22Rv1 (cell line): ENCODE measurements around the gene CDH8.
"Not testable (repeated sequence)": the region's sequence is repeated elsewhere in the genome, so short reads cannot be mapped to it uniquely, and the experiment has no call there.

Source experiments
- H3K27ac ChIP-seq: fragments of 450-650 bp; 2 replicates; pipeline ENCODE4 v1.5.1; 2017
- ZFX ChIP-seq: fragments of 450-650 bp; IDR thresholded peaks from 2 replicates; pipeline ENCODE4 v1.6.1; 2017; ENCODE audit warnings: antibody characterized with exemption, borderline replicate concordance
- TF ChIP-seq, protein P1 (sequence below): fragments of 450-650 bp; IDR thresholded peaks from 2 replicates; pipeline ENCODE4 v1.5.1; 2017; ENCODE audit warnings: mild to moderate bottlenecking

Gene CDH8

DNA sequence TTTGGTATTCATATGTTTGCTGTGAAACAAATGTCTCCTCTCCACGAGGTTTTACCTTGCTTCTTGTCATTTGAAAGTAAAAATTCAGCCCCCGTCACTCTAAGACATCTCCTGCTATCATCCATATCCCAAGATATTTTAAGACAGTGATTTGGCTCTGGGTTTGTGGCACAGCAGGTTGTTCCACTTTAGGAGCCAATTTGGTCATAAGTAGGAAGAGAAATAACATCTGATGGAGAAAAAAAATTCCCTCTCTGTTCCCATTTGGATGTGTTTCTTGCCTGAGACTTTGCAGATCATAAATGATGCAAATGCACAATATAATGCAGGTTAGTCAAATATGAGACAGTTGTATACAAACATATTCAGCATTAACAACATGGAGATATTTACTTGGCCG is 309.5 kb downstream of the CDH8 start:
- H3K27ac ChIP-seq = no peak overlapping the region
- TF ChIP-seq, protein P1, sequence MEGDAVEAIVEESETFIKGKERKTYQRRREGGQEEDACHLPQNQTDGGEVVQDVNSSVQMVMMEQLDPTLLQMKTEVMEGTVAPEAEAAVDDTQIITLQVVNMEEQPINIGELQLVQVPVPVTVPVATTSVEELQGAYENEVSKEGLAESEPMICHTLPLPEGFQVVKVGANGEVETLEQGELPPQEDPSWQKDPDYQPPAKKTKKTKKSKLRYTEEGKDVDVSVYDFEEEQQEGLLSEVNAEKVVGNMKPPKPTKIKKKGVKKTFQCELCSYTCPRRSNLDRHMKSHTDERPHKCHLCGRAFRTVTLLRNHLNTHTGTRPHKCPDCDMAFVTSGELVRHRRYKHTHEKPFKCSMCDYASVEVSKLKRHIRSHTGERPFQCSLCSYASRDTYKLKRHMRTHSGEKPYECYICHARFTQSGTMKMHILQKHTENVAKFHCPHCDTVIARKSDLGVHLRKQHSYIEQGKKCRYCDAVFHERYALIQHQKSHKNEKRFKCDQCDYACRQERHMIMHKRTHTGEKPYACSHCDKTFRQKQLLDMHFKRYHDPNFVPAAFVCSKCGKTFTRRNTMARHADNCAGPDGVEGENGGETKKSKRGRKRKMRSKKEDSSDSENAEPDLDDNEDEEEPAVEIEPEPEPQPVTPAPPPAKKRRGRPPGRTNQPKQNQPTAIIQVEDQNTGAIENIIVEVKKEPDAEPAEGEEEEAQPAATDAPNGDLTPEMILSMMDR = no peak
- no peak for TF ChIP-seq ZFX

DNA sequence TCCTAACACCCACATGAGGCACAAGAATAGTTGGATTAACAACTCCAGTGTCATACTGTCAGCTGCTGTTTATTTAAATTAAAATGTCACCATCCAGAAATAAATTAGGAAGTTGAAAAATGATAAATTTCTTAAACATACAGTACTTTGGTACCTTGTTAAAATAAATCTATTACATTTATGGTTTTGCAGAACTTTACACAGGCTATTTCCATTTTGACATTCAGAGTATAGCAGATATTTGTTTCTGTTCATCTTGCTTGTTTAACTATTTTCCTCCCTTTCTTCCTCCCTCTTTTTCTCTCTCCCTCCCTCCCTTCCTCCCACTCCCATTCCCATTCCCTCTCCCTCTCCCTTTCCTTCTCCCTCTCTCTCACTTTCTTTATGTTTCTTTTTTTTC is 310.1 kb downstream of the CDH8 start:
- H3K27ac ChIP-seq = no peak overlapping the region
- TF ChIP-seq ZFX = no peak
- TF ChIP-seq, protein P1 = no peak

DNA sequence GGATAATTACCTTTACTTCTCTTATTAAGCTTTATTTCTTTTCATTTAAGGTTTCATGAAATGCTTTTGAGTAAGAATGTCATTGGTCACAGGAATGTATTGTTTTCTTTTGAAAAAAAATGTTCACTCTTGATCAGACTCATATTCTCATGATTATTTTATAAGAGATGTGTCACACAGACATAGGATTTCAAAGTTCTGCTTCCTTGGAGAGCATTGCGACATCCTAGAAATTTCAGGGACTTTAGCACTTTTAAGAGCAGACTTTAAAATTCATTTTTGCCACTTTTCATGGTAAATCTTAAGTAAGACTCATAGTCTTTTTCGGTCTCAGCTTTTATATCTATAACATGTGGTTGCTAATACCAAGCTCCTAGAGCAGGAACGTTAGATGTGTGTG is 314.7 kb downstream of the CDH8 start:
- no peak overlapping the region for H3K27ac ChIP-seq
- TF ChIP-seq, protein P1 = no peak
- TF ChIP-seq ZFX = no peak

DNA sequence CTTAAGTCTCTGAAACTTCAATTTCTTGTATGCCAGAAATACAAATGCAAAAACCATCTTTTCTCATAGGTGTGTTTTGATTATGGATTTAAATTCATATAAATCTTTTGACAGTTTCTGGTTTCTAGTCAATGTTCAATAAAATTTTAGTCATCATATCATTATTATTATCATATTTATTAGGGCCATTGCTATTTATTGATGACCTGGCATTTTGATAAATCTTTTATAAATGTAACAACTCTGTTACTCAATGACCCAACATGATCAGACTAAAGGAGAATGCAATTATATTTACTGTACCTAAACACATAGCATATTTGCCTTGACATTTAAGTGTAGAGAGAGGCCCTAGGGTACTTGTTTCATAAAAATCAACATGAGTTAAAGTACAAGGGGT is 320.8 kb downstream of the CDH8 start:
- TF ChIP-seq, protein P1 = no peak
- no peak for TF ChIP-seq ZFX
- H3K27ac ChIP-seq = no peak overlapping the region

DNA sequence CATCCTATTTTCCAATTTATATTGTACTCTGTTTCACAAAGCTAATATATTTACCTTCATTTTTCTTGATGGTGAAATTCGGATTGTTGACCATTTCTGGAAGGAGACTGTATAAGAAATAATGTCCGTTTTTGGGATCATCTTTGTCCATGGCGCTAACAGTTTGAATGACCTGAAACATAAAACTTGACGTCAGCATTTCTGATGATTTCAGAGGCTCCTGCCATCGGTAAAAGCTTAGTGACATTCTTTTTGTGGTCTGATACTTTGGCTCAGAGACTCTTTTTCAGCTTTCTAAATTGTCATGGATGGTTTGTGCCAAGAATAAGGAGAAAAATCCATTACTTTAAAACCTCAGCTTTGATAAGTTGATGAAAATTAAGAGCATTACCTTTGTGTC is 322.5 kb downstream of the CDH8 start:
- H3K27ac ChIP-seq = no peak overlapping the region
- TF ChIP-seq, protein P1 = no peak
- TF ChIP-seq ZFX = no peak

DNA sequence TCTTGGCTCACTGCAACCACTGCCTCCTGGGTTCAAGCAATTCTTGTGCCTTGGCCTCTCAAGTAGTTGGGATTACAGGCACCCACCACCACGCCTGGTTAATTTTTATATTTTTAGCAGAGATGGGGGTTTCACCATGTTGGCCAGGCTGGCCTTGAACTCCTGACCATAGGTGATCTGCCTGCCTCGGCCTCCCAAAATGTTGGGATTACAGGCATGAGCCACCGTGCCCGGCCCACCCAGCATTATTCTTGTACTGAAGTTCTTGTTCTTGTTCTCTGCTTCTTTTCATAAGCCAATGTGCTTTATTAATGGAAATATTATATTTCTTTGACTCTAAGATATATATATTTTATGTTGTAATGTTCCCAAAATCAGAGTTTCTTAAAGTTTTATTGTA is 336.6 kb downstream of the CDH8 start:
- not testable (repeated sequence) for H3K27ac ChIP-seq

DNA sequence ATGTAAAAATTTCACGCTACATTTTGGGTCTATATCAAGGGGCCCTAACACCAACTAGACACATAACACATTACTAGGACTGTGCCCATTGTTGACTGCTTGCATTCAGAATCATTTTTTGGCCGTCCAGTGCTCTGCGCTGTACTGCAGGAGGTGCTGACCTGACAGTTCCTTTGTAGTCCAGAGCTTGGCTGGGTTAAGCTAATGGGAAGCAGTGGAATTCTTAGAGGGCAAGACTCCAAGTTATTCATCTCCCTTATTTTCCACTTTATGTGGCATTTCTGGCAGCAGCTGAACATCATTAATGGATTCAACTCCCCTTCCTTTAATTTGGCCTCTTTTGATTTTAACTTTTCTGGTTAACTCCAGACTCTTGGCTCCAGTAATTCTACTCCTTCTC is 351.7 kb downstream of the CDH8 start:
- no peak overlapping the region for H3K27ac ChIP-seq
- TF ChIP-seq ZFX = no peak
- TF ChIP-seq, protein P1 = no peak

DNA sequence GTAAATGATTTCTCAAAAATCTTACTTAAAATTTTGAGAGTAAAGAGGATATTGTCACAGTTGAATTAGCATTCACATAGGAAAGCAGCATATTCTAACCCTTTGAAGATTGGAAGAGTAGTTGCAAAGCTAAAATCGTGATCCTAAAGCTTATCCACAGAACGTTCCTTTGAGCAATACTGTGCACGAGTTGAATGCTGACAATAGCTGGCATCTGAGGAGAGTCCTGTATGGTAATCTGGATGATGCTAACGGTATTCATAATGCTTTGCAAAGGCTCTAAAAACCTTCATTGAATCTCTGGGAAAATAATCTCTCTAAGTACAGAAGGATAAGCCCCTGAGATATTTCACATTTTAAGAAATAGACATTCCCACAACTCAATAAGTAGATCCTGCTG is 354.6 kb downstream of the CDH8 start:
- TF ChIP-seq ZFX = no peak
- TF ChIP-seq, protein P1 = no peak
- H3K27ac ChIP-seq = no peak overlapping the region
